Fibroblast of villous mesenchyme (primary cell): ENCODE measurements around the gene UBE2V1. TPM values are rescaled to one million over a fixed set of nuclear protein-coding genes. Genes with fewer than 3 reads are reported as not detected.

Experiments
- DNase-seq: peaks from one replicate; pipeline ENCODE4 v3.0.0-alpha.2; 2010; ENCODE audit warnings: low read depth
- H3K4me3 ChIP-seq: 2 replicates; pipeline ENCODE4 v1.5.1; 2011; ENCODE audit warnings: low read depth, mild to moderate bottlenecking, low read length
- CTCF ChIP-seq: IDR thresholded peaks from 2 replicates; pipeline ENCODE4 v1.5.1; 2012; ENCODE audit warnings: low read depth, mild to moderate bottlenecking, low read length; ENCODE audit not compliant: insufficient read depth
- total RNA-seq: library from RNA; depleted of rRNA; stranded (reverse); fragments of >200 nt; gene quantifications from 2 replicates; pipeline ENCODE4 v1.2.3, GENCODE V29; 2012

The UBE2V1 gene
- total RNA-seq, 1 donor, result 88.1 TPM

GRCh38 chr20:50100552-50100951 lies 12.4 kb downstream of the UBE2V1 start:
- TF ChIP-seq CTCF, result no peak
- DNase-seq, result no peak
- no peak overlapping the region for H3K4me3 ChIP-seq

GRCh38 chr20:50099565-50099991 lies 13.4 kb downstream of the UBE2V1 start:
- TF ChIP-seq CTCF, result no peak
- H3K4me3 ChIP-seq, result no peak overlapping the region
- no peak for DNase-seq

- no peak overlapping the region for H3K4me3 ChIP-seq
- TF ChIP-seq CTCF, result no peak
- DNase-seq, result no peak
These were observed 13.8 kb downstream of the UBE2V1 start for GRCh38 chr20:50099113-50099512.

- TF ChIP-seq CTCF, result no peak
- no peak for DNase-seq
- H3K4me3 ChIP-seq, result no peak overlapping the region
These were observed 14.7 kb downstream of the UBE2V1 start for GRCh38 chr20:50098259-50098658.

GRCh38 chr20:50097843-50098242 lies 15.1 kb downstream of the UBE2V1 start:
- no peak for TF ChIP-seq CTCF
- no peak for DNase-seq
- H3K4me3 ChIP-seq, result no peak overlapping the region

- no peak overlapping the region for H3K4me3 ChIP-seq
- DNase-seq, result no peak
- TF ChIP-seq CTCF, result no peak
These were observed 16.7 kb downstream of the UBE2V1 start for GRCh38 chr20:50096237-50096636.

GRCh38 chr20:50095476-50096078 lies 17.4 kb downstream of the UBE2V1 start:
- no peak overlapping the region for H3K4me3 ChIP-seq
- no peak for DNase-seq
- no peak for TF ChIP-seq CTCF
